ENCODE measurements around the gene MAP3K8. TPM values are rescaled to one million over a fixed set of nuclear protein-coding genes. Genes with fewer than 3 reads are reported as not detected.

MAP3K8 gene
- total RNA-seq, 2 donors from 2014 or later: 58.3 to 62.3 TPM

- intact Hi-C loops (cut with DNase I): no loop called here
- DNase-seq (ENCODE audit: low spot score): no peak
Measured at GRCh38 chr10:30503700-30504266, 69.8 kb downstream of the MAP3K8 start.

DNA sequence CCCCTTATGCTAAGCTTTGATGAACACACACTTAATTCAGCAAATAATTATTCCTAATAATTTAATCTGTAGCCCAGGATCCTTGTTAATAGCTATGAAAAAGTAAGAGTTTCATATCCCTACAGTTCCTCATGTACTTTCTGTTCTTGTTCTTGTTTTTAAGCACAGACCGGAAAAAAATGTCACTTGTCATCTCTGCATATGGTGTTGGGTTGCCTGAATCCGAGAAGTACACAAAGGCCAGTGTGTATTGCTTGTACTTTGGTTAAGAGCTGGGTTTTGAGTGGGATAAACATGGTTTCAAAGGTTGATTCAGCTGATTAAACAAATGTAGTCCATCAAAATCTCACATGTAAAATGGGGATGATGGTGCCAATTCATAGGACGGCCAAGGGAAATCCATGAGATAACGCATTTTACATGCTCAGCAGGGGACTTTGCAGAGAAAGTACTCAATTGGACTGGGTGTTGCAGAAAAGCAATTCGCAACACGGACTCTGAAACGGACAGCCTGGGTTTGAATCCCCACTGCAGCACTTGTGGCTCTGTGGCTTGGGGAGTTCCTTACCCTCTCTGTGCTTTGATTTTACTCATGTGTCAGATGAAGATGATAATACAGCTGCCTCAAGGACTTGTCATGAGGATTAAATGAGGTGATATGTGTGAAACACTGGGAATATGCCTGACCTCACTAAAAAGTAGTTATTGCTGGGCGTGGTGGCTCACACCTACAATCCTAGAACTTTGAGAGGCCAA is 71.7 kb downstream of the MAP3K8 start:
- no peak for DNase-seq (ENCODE audit: low spot score)
- intact Hi-C loops (cut with DNase I): no loop called here

DNA sequence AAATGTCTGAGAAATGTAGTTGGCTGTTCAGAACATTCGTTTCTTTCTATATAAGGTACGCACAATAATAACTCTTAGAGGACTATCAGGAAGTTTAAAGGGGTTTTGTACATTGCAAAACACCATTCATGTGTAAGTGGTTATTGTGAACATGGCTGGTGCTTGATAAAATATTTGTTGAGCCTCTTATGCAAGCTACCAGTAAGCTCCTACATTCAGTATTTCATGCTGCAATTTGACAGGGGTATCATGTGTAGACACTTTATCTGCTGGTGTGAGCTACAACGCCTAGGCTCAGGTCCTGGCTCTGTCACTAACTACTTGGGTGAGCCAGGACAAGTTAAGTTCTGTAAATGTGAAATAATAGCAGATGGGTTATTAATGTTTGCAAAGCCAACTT is 75.5 kb downstream of the MAP3K8 start:
- intact Hi-C loops (cut with DNase I): no loop called here
- DNase-seq (ENCODE audit: low spot score): no peak

DNA sequence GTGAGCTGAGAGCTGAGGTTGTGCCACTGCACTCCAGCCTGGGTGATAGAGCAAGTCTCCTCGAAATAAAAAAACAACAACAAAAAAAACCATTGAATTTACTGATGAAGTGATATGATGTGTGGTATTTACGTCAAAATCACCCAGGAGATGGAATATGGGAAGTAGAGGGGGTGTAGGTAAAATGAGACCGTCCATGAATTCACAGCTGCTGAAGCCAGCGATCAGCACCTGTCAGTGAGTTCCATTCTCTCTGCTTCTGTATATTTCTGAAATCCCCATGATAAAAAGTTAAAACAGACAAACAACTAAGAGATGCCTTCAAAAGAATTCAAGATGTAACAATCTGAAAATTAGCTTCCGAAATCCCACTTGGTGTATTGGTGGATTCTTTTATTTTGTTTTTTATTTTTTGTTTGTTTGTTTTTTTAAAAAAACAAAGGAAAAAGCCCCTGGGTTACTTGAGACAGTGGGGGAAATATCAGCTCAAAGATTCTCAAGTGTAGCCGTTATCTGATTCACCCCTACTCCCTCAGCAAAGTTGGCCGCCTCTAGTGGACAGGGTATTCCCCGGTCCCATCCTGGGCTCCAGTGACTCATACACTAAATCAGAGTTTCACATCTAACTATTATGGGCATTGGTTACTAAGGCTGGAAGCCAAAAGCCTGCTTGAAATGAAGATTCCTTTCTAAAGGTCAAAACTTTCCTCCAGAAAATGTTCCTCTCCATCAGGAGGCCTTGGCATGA is 76.4 kb downstream of the MAP3K8 start:
- DNase-seq (ENCODE audit: low spot score): peak; percentile 87
- intact Hi-C loops (cut with DNase I): no loop called here

- intact Hi-C loops (cut with DNase I): no loop called here
Measured at GRCh38 chr10:30510932-30511700, 77.1 kb downstream of the MAP3K8 start.

More at GRCh38 chr10:30510932-30511700, 77.1 kb downstream of the MAP3K8 start:
- no peak for DNase-seq (ENCODE audit: low spot score)

Other genes with a start within 250 kb of the MAP3K8 start
- 10 to 100 TPM; 21.9 to 24.0 TPM for gene MTPAP, start 84.9 kb upstream of the MAP3K8 start, total RNA-seq
- not detected for gene LYZL2, start 195.6 kb downstream of the MAP3K8 start, total RNA-seq

All from posterior vena cava (tissue), 2 donors.